GF-D8 (cell line): ENCODE measurements around the gene NLRP1.
A peak's percentile ranks its signal among the peaks of the same experiment; 100 is the strongest.

Experiments
- DNase-seq: peaks from one replicate; lab custom pipeline; 2025; lab: John Stamatoyannopoulos, UW

Gene NLRP1

DNA sequence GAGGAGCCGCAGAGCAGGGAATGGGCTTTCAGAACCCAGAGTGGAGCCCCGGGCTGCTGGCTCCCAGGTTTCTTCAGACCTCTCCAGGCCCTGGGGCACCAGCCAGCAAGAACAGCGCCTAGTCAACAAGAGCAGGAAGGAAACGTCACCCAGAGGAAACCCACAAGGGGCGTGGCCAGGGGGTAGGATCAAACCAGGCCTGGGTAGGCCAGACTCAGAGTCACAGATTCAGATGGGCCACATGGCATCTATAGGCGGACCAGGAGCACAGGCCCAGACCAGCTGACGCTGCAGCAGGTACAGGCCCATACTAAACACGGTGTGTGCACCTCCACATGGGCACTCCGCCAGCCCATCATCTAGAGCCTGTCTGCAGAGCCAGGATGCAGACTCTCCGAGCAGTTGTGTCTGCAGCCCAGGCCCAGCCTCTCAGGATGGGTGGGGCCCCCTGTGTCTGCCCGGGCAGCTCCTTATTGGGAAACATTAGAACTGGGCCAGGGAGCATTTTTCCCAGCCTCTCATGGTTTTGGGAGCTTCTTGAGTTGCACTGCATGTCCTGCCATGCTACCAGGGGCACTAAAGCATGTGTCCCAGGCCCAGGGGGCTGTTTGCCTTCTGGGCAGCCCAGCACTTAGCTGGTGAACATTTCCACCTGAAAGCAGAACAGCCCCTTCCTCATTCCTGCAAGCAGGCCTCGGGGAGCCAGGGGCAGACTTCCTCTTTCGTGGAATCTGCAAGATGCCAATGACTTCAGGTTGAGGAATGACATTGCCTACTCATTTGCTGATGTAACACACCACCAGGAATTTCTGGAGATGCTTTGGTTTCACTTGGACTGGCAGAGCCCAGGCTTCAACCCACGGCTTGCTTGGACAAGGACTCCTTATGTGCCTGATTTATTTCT, at the start of gene NLRP1:
NLRP1 (minus strand) TSS at position 127 of the 904 bp plus-strand sequence. CDS start 552 bp downstream, outside the sequence.
- peak; percentile 52 for DNase-seq

DNA sequence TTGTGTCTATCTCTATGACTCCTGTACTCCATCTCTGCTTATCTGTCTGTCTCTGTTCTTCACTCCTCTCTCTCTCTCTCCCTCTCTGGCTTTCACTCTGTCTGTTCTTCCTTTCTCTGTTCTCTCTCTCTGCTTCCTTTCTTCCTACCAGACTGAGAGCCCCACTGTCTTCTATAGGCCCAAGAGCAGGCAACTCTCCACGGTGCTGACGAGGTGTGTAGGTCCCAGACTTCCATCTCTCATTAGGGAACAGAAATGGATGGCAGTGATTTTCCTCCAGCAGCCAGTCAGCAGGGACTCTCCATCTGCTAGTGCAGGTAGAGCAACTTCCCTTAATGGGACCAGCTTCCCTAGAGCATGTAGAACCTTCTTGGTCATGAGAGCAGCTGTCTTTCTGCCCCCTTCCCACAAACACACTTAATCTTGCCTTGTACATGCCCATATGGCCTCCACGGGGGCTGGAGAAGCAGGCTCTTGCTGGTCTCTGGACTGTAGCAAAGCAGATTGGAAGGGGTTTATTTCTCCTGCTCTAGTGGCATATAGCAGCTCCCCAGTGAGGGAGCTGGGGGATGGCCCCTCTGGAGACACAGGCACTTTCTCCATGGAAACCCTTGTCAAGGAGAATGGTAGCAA, 47.8 kb upstream of the NLRP1 start:
- DNase-seq, result no peak

GRCh38 chr17:5630434-5630833, 46.1 kb upstream of the NLRP1 start:
- no peak for DNase-seq

GRCh38 chr17:5629128-5629527, 44.8 kb upstream of the NLRP1 start:
- DNase-seq, result no peak

DNA sequence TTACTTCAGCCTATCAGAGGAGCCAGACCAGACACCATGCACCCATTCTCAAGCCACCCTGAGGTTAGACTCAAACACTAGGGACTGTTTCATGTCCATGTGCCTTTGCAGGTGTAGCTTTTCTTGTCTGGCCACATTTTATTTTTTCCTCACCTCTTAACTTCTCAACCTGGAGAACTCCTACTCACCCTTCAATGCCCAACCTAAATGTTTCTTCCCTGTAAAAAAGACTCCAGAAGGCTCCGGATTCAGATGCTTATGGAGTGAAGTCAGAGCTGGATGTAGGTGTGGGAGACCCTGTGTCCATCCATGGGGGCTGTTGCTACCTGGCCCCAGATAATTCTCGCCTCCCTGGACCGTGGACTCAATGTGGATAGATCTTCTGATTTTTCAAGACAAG, 44.0 kb upstream of the NLRP1 start:
- no peak for DNase-seq

GRCh38 chr17:5624211-5624610, 39.9 kb upstream of the NLRP1 start:
- no peak for DNase-seq

- no peak for DNase-seq
These were observed 37.4 kb upstream of the NLRP1 start for GRCh38 chr17:5621729-5622128.

GRCh38 chr17:5621026-5621425, 36.7 kb upstream of the NLRP1 start:
- DNase-seq, result no peak

DNA sequence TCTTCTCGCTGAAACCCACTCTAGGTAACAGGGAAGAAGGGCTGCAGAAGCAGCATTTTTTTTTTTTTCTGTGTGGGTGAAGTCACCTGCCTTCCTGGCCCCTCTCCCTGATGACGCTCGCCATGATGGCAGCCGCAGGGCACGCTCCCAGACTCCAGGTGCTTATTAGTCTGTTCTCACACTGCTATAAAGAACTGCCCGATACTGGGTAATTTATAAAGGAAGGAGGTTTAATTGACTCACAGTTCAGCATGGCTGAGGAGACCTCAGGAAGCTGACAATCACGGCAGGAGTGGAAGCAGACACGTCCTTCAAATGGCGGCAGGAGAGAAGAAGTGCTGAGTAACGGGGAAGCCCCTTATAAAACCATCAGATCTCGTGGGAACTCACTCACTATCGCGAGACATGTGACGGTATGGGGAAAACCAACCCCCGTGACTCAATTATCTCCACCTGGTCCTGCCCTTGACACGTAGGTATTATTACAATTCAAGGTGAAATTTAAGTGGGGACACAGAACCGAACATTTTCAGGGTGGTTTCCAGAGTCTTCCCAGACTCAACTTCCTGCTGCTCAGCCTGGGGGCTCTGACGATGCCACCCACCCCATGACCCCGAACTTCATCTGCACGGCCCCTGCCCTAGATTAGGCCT, 34.9 kb upstream of the NLRP1 start:
- DNase-seq, result no peak

GRCh38 chr17:5618476-5618875, 34.2 kb upstream of the NLRP1 start:
- DNase-seq, result no peak

DNA sequence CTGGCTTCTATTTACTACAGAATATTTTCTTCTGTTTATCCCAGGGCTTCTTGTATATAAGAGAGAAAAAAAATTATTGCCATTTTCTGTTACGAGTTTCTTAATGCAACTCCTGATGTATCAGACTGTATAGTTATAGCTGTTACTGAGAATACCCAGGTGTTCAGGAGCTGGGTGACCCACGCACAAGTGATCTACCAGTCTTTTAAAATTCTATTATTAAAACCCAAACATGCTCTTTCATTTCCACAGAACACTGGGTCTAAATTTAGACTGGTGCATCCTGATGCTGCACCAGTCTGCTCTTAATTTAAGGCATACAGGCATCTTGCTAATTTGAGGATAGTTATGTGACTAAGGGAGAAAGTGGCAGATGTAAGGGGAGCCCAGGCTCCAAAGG, 31.2 kb upstream of the NLRP1 start:
- DNase-seq, result no peak

- DNase-seq, result peak; percentile 55
These were observed 26.6 kb upstream of the NLRP1 start for GRCh38 chr17:5610956-5611355.

- DNase-seq, result no peak
These were observed 24.2 kb upstream of the NLRP1 start for GRCh38 chr17:5608399-5609112.

DNA sequence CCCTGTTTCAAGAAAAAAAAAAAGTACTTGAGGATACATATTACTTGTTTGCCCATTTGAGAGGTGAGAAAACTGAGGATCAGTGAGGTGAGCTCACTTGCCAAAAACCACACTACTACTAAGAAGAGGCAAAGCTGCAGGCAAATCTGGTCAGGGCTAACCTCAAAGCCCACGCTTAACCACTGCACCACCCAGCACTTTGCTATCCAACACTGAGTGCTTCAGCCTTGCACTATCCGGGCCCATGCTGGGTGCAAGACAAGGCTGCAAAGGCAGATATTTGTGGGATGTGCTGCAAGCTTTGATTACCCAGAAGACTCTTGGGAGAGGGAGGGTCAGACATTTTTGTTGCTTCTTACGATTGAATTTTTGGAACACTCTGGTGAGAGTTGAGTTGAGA, 23.6 kb upstream of the NLRP1 start:
- no peak for DNase-seq

GRCh38 chr17:5605452-5605851, 21.1 kb upstream of the NLRP1 start:
- DNase-seq, result no peak

GRCh38 chr17:5600041-5600440, 15.7 kb upstream of the NLRP1 start:
- DNase-seq, result no peak

GRCh38 chr17:5598457-5598856, 14.1 kb upstream of the NLRP1 start:
- no peak for DNase-seq

DNA sequence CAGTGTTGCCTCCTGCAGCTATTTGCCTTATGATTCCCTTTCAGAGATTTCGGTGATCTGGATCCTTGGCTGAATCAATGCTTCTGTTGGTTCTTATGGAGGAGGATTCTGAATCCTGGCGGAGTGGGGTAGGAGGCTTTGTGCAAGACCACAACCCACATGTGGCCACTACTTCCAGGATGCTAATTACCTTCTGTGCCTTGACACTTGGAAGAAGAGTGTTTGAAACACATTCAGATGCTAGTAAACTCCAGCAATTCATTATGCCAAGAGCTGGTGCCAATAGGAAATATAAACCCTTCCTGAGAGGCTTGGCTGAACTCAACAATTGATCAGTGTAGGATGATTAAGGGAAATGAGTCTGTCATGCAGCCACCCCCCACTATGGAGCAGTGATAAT, 12.1 kb upstream of the NLRP1 start:
- no peak for DNase-seq

- DNase-seq, result no peak
These were observed 11.5 kb upstream of the NLRP1 start for GRCh38 chr17:5595831-5596230.

DNA sequence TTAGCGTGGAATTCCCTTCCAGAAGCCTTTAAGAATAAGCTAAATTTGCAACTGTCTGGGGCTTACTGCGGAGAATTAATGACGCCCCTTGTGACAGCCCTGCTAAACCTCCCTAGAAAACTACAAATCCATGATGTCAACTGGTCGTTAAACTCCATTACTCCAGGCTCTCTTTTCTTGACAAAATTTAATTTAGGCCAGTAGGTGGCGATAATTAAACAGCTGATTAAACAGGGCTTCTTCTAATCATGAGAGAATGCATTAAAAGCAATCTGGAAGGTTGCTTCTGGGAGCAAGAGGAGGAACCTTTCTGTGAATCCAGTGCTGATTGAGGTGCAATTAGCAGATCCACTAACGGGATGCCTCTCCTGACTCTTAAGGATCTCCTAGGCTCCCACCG, 8.1 kb upstream of the NLRP1 start:
- no peak for DNase-seq

GRCh38 chr17:5591966-5592365, 7.7 kb upstream of the NLRP1 start:
- DNase-seq, result no peak

- DNase-seq, result no peak
These were observed 4.3 kb upstream of the NLRP1 start for GRCh38 chr17:5588584-5588983.
